Heart left ventricle (tissue), 16 donors: ENCODE measurements around the gene ARRDC1. TPM values are rescaled to one million over a fixed set of nuclear protein-coding genes. Genes with fewer than 3 reads are reported as not detected.

Source experiments
- ATAC-seq, 4 donors: fragments of 200-7000 bp; cut with Tn5 transposase; one replicate each; pipeline ENCODE4 v1.9.1; 2020 to 2022; ENCODE audit warnings: moderate library complexity in 4 of 4, mild to moderate bottlenecking in 3 of 4, moderate number of reproducible peaks in 1 of 4
- DNase-seq, 5 donors: peaks; one replicate each; pipeline ENCODE4 v3.0.0-alpha.2; 2020
- H3K27ac ChIP-seq, 12 donors: fragments of 200-600 bp; sonication (generic) in 4 of 12; one replicate each; pipeline versions ENCODE4 v1.5.0 to v1.8.0; 2016 to 2022; ENCODE audit warnings: mild to moderate bottlenecking in 2 of 12
- H3K27me3 ChIP-seq, 9 donors: fragments of 200-600 bp; sonication (generic) in 2 of 9; one replicate each; pipeline versions ENCODE4 v1.5.1 to v1.8.0; 2016 to 2022; ENCODE audit warnings: mild to moderate bottlenecking in 3 of 9
- H3K36me3 ChIP-seq, 9 donors: fragments of 200-600 bp; sonication (generic) in 2 of 9; one replicate each; pipeline versions ENCODE4 v1.5.0 to v1.8.0; 2018 to 2022; ENCODE audit warnings: mild to moderate bottlenecking in 2 of 9
- H3K4me1 ChIP-seq, 12 donors: fragments of 200-600 bp; sonication (generic) in 4 of 12; one replicate each; pipeline versions ENCODE4 v1.5.0 to v1.8.0; 2016 to 2022; ENCODE audit warnings: mild to moderate bottlenecking in 3 of 12
- H3K4me3 ChIP-seq, 12 donors: fragments of 200-600 bp; sonication (generic) in 4 of 12; one replicate each; pipeline versions ENCODE4 v1.5.0 to v1.8.0; 2017 to 2022; ENCODE audit warnings: mild to moderate bottlenecking in 9 of 12, moderate library complexity in 4 of 12
- H3K9me3 ChIP-seq, 12 donors: fragments of 200-600 bp; sonication (generic) in 4 of 12; one replicate each; pipeline versions ENCODE4 v1.5.0 to v1.8.0; 2016 to 2022; ENCODE audit warnings: mild to moderate bottlenecking in 1 of 12
- CTCF ChIP-seq, 12 donors: fragments of 200-600 bp; sonication (generic) in 4 of 12; IDR thresholded peaks; one replicate each; pipeline versions ENCODE4 v1.5.0 to v1.8.0; 2018 to 2022; ENCODE audit warnings: antibody characterized with exemption in 12 of 12, mild to moderate bottlenecking in 5 of 12
- POLR2A ChIP-seq, 2 donors: fragments of 450-650 bp; IDR thresholded peaks; one replicate each; pipeline ENCODE4 v1.6.1; 2017; ENCODE audit warnings: antibody characterized with exemption in 2 of 2, mild to moderate bottlenecking in 2 of 2, moderate library complexity in 2 of 2
- WGBS, 4 donors: extraction: QIAGEN DNeasy Blood & Tissue Kit in 2 of 4; methylation state at CpG; one replicate each; pipeline versions ENCODE4 v1.1.5 to v1.1.7; 2013 to 2018; 5-methylcytosine and 5-hydroxymethylcytosine counted together
- intact Hi-C, 10 donors: fragments of 100-400 bp; cut with DNase I; formaldehyde crosslinking; loops; one replicate each; pipeline versions ENCODE4 v1.11.1 to v1.14.2; 2022
- polyA plus RNA-seq, 2 donors: library from polyadenylated mRNA; stranded (reverse); fragments of 200-250 nt; gene quantifications; one replicate each; pipeline ENCODE4 v1.2.3, GENCODE V29; 2013
- total RNA-seq, 9 donors: library from RNA; depleted of rRNA in 2 of 9; stranded (reverse); fragments of >200 nt in 2 of 9; fragmentation: NEBNext Ultra II Directional in 3 of 9; extraction: Animal tissue kit (Norgen Biotek cat#: 25700) in 3 of 9; gene quantifications; one replicate each; pipeline versions ENCODE4 v1.1.0 to v1.2.4, GENCODE V29; 2016 to 2023
- donor health status: ischemic (EF 13 %, LVEDD 7.1; RV severe dilation, severe dysfunction).
- donor health status: healthy with polysubstance abuse.
- donor health status: DM: no; HTN: yes; CAD: no.
- donor health status: DM: no; HTN: no; CAD: no.
- donor health status: ischemic (EF 25% LVEDD 6.9; RV normal size, moderate dysfunction).
- donor health status: ischemic (EF 25% LVEDD 5.7; RV mildly dilated, moderate dysfunction).
- donor health status: healthy.
- donor health status: DM: yes; HTN: yes; CAD: no.
- donor health status: ischemic (EF 35%, LVEDD 5.7; RV mildly dilated, moderate dysfunction).
- donor health status: nonischemic (EF 11% LVEDD 7.7; RV severe dilation, severe dysfunction).
- donor health status: DM: yes; HTN: yes; CAD: no.
- donor health status: PGD.
- donor health status: ischemic (EF 29% LVEDD 5.4; RV normal size, mild dysfunction).
- donor health status: nonischemic (EF 23%, LVEDD 6.1; RV moderate dilation, normal function).

ARRDC1 gene
- total and polyA plus RNA-seq, 11 donors = 14.1 to 43.6 (median 23.2) TPM

GRCh38 chr9:137583957-137584356, 21.5 kb upstream of the ARRDC1 start:
- TF ChIP-seq CTCF (IDR thresholded peaks at IDR 0.05) (no peak), POLR2A (IDR thresholded peaks at IDR 0.05) (no peak)
- Histone ChIP-seq H3K36me3 (peaks cover 0 to 57% (median 51%) of the 10 kb centered on the region in 9 donors), H3K4me3 (no peak overlapping the region), H3K4me1 (peaks cover 0 to 17% (median 6%) of the 10 kb centered on the region in 12 donors), H3K27me3 (no peaks in the 10 kb centered on the region), H3K9me3 (no peaks in the 10 kb centered on the region), H3K27ac (no peak overlapping the region)
- WGBS, 4 donors = 82 to 100% (median 85%) methylated on average over 2 to 8 of the region's 8 CpGs
- ATAC-seq (no peak), DNase-seq (peak in 1 of 5 donors; percentile 20)
- intact Hi-C loops = no loop called here

DNA sequence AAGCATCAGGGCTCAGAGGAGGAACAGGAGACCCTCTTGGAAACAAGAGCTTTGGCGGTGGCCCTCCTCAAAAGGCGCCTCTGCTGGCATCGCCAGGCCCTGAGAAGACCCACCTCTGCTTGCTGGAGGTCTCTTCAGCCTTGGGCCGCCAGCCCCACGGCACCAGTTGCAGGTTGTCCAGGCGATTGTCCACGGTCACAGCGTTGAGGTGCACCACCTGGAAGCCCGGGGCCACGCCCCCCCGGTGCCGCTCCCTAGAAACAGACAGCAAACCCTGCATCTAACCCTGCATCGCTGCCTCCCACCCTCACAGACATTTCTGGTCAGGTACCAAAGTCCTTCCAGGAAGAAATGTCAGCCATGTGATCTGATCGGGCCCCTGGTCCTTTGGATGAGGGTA, 18.6 kb upstream of the ARRDC1 start:
- DNase-seq (peak in 2 of 5 donors; percentile 13 to 15), ATAC-seq (no peak)
- Histone ChIP-seq H3K36me3 (peaks cover 0 to 52% (median 45%) of the 10 kb centered on the region in 9 donors), H3K9me3 (no peaks in the 10 kb centered on the region), H3K27ac (no peak overlapping the region), H3K4me1 (peaks cover 0 to 26% (median 13%) of the 10 kb centered on the region in 12 donors), H3K27me3 (no peaks in the 10 kb centered on the region), H3K4me3 (no peak overlapping the region)
- 95 to 99% (median 96%) methylated on average over 5 to 14 of the region's 14 CpGs for WGBS, 4 donors
- TF ChIP-seq CTCF (IDR thresholded peaks at IDR 0.05) (no peak), POLR2A (IDR thresholded peaks at IDR 0.05) (no peak)
- intact Hi-C loops = no loop called here

DNA sequence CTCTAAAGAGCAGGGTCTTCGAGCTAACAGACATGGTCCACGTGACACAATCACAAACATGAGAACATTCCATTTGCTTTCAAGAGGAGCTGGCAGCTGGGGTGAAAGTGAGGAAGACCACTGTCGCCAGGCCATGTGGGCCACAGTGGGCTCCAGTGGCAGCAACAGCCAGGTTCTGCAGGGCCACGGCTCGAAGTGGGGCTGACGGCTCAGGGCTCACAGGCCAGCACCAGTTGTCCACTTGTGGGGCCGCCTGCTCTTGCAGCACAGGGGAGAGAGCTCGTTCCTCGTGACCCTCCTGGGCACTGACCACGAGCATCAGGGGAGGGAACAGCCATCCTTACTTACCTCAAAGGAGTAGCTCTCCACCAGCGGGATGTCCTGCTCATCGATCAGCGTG, 17.2 kb upstream of the ARRDC1 start:
- Histone ChIP-seq H3K36me3 (peaks cover 0 to 40% (median 31%) of the 10 kb centered on the region in 9 donors), H3K4me3 (no peak overlapping the region), H3K27ac (no peak overlapping the region), H3K9me3 (no peaks in the 10 kb centered on the region), H3K27me3 (no peaks in the 10 kb centered on the region), H3K4me1 (peaks cover 0 to 26% (median 13%) of the 10 kb centered on the region in 12 donors)
- ATAC-seq = no peak
- WGBS, 4 donors = 92 to 95% (median 93%) methylated on average over 13 of the region's 13 CpGs
- DNase-seq = no peak
- TF ChIP-seq CTCF (IDR thresholded peaks at IDR 0.05) (no peak), POLR2A (IDR thresholded peaks at IDR 0.05) (no peak)
- intact Hi-C loops = no loop called here

DNA sequence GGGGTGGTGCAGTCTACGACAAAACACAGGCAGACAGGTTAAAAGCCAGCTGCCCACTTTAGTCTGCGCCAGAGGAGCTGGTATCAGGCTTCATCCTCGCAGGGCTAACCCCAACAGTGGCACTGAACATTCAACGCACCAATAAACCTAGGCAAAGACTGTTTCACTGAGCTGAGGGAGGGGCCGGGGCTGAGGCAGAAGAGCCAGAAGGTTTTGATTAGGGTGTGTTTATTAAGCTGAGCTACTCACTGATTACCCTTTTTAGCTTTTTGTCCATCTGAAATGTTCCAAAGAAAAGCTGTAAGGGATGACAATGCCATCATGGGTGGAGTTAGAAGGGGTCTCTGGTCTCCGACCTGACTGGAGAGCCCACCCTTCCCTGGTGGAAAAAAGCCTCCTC, 16.6 kb upstream of the ARRDC1 start:
- DNase-seq = no peak
- Histone ChIP-seq H3K4me1 (peaks cover 0 to 26% (median 13%) of the 10 kb centered on the region in 12 donors), H3K9me3 (no peaks in the 10 kb centered on the region), H3K27me3 (no peaks in the 10 kb centered on the region), H3K36me3 (peaks cover 0 to 34% (median 31%) of the 10 kb centered on the region in 9 donors), H3K4me3 (peak overlapping the region in 5 of 12 donors; percentile 59 to 82 (median 71)), H3K27ac (no peak overlapping the region)
- WGBS, 4 donors = 92 to 96% (median 94%) methylated on average over 5 to 6 of the region's 6 CpGs
- no peak for ATAC-seq
- TF ChIP-seq CTCF (IDR thresholded peaks at IDR 0.05) = no peak
- TF ChIP-seq POLR2A (IDR thresholded peaks at IDR 0.05) = no peak
- intact Hi-C loops = no loop called here
